H1 (cell line): ENCODE data around the gene OPCML. TPM values are rescaled to one million over a fixed set of nuclear protein-coding genes. Genes with fewer than 3 reads are reported as not detected.

Experiments
- CTCF ChIA-PET: fragments of 300-600 bp; sonication (Branson Sonifier 250); formaldehyde crosslinking; loops from one replicate; lab custom pipeline; 2021; ENCODE audit not compliant: partially characterized antibody; lab: Charles Lee
- POLR2A ChIA-PET: fragments of 300-600 bp; sonication (Branson Sonifier 250); formaldehyde crosslinking; loops from one replicate; lab custom pipeline; 2021; ENCODE audit warnings: inconsistent platforms; ENCODE audit not compliant: partially characterized antibody; lab: Charles Lee
- DNase-seq, 2 experiments: peaks; one replicate each; pipeline versions ENCODE4 v3.0.0 to v3.0.0-alpha.2; 2010 to 2022; ENCODE audit warnings: low spot score in 2 of 2, low read depth in 1 of 2, mixed read lengths in 1 of 2
- FAIRE-seq: peaks from 2 replicates; lab custom pipeline; 2011; peaks lifted over from hg19 to GRCh38; lab: Jason Lieb, UNC
- H2AFZ ChIP-seq: 2 replicates; pipeline ENCODE4 v1.8.1; 2012; ENCODE audit warnings: low read length, inconsistent platforms
- H2AK5ac ChIP-seq: 2 replicates; pipeline ENCODE4 v1.6.1; 2013; ENCODE audit warnings: low read depth, low read length
- H2BK120ac ChIP-seq: replicated peaks from 2 replicates; pipeline ENCODE3; 2013; ENCODE audit warnings: low read depth, low read length, inconsistent platforms
- H2BK12ac ChIP-seq: 2 replicates; pipeline ENCODE4 v1.6.1; 2013; ENCODE audit warnings: low read depth, low read length
- H2BK15ac ChIP-seq: 2 replicates; pipeline ENCODE4 v1.6.1; 2013; ENCODE audit warnings: low read length
- H2BK20ac ChIP-seq: 2 replicates; pipeline ENCODE4 v1.6.1; 2013; ENCODE audit warnings: low read length
- H2BK5ac ChIP-seq: 2 replicates; pipeline ENCODE4 v1.6.1; 2013; ENCODE audit warnings: low read depth, low read length
- H3K14ac ChIP-seq: 2 replicates; pipeline ENCODE4 v1.6.1; 2013; ENCODE audit warnings: inconsistent platforms; ENCODE audit not compliant: insufficient read length
- H3K18ac ChIP-seq: 2 replicates; pipeline ENCODE4 v1.6.1; 2013; ENCODE audit warnings: low read length; ENCODE audit errors: extremely low read depth
- H3K23ac ChIP-seq: 2 replicates; pipeline ENCODE4 v1.6.1; 2013; ENCODE audit warnings: inconsistent platforms; ENCODE audit not compliant: insufficient read length
- H3K23me2 ChIP-seq: 2 replicates; pipeline ENCODE4 v1.6.1; 2013; ENCODE audit warnings: low read depth, low read length
- H3K27ac ChIP-seq: 2 replicates; pipeline ENCODE4 v1.6.1; 2011; ENCODE audit warnings: low read depth, low read length, inconsistent platforms
- H3K27me3 ChIP-seq, 4 experiments: replicated peaks in 1 of 4; 1 replicate in 1 of 4; 2 replicates in 3 of 4; pipeline versions ENCODE4 v1.6.1 to v1.8.1; 2011 to 2013; ENCODE audit warnings: low read length in 3 of 4, mild to moderate bottlenecking in 3 of 4, inconsistent platforms in 2 of 4, mixed read lengths in 2 of 4, moderate library complexity in 1 of 4; ENCODE audit not compliant: control insufficient read depth in 3 of 4, insufficient read depth in 3 of 4; ENCODE audit errors: extremely low read depth in 1 of 4
- H3K36me3 ChIP-seq, 4 experiments: 2 replicates each; pipeline versions ENCODE4 v1.6.1 to v1.8.1; 2011 to 2013; ENCODE audit warnings: mild to moderate bottlenecking in 4 of 4, low read length in 3 of 4, moderate library complexity in 2 of 4, control low read depth in 1 of 4, inconsistent platforms in 1 of 4; ENCODE audit not compliant: insufficient read depth in 4 of 4, control insufficient read depth in 2 of 4
- H3K4ac ChIP-seq: replicated peaks from 2 replicates; pipeline ENCODE3; 2013; ENCODE audit warnings: low read length, low read depth, mixed read lengths, inconsistent platforms; ENCODE audit not compliant: insufficient read length
- H3K4me1 ChIP-seq, 4 experiments: replicated peaks in 1 of 4; 1 replicate in 1 of 4; 2 replicates in 3 of 4; pipeline versions ENCODE4 v1.6.1 to v1.8.1; 2011 to 2013; ENCODE audit warnings: low read length in 3 of 4, inconsistent platforms in 2 of 4, mixed read lengths in 1 of 4; ENCODE audit not compliant: insufficient read depth in 4 of 4, control insufficient read depth in 3 of 4
- H3K4me2 ChIP-seq, 2 experiments: 2 replicates each; pipeline versions ENCODE4 v1.6.1 to v1.8.1; 2011 to 2013; ENCODE audit warnings: low read depth in 2 of 2, low read length in 2 of 2, control low read depth in 1 of 2, inconsistent platforms in 1 of 2, mild to moderate bottlenecking in 1 of 2; ENCODE audit not compliant: insufficient read depth in 1 of 2
- H3K4me3 ChIP-seq, 4 experiments: fragments of 200-600, 300-600 bp in 1 of 4; sonication (generic), shearing (Covaris generic), sonication (Bioruptor Twin) in 1 of 4; 2 replicates each; pipeline versions ENCODE4 v1.5.1 to v1.8.1; 2011 to 2016; ENCODE audit warnings: low read length in 4 of 4, low read depth in 3 of 4, control low read depth in 2 of 4, inconsistent platforms in 2 of 4, mild to moderate bottlenecking in 2 of 4, mixed read lengths in 1 of 4, moderate library complexity in 1 of 4; ENCODE audit not compliant: insufficient read depth in 2 of 4; ENCODE audit errors: extremely low read depth in 1 of 4
- H3K56ac ChIP-seq: replicated peaks from 2 replicates; pipeline ENCODE3; 2013; ENCODE audit warnings: low read depth, mild to moderate bottlenecking, mixed read lengths, low read length, inconsistent platforms; ENCODE audit not compliant: insufficient read length
- H3K79me1 ChIP-seq: 2 replicates; pipeline ENCODE4 v1.6.1; 2013; ENCODE audit warnings: low read depth, low read length, control low read depth
- H3K79me2 ChIP-seq, 2 experiments: 2 replicates each; pipeline versions ENCODE4 v1.6.1 to v1.8.1; 2012 to 2013; ENCODE audit warnings: low read length in 2 of 2, mild to moderate bottlenecking in 2 of 2, inconsistent platforms in 1 of 2; ENCODE audit not compliant: insufficient read depth in 2 of 2, control insufficient read depth in 1 of 2
- H3K9ac ChIP-seq, 4 experiments: replicated peaks in 1 of 4; 1 replicate in 1 of 4; 2 replicates in 3 of 4; pipeline versions ENCODE4 v1.6.1 to v1.8.1; 2011 to 2013; ENCODE audit warnings: low read depth in 3 of 4, low read length in 3 of 4, control low read depth in 2 of 4, mild to moderate bottlenecking in 2 of 4, moderate library complexity in 2 of 4, inconsistent platforms in 1 of 4; ENCODE audit errors: extremely low read depth in 1 of 4
- H3K9me3 ChIP-seq, 2 experiments: 2 replicates each; pipeline versions ENCODE4 v1.6.1 to v1.8.1; 2012 to 2013; ENCODE audit warnings: mild to moderate bottlenecking in 2 of 2, moderate library complexity in 2 of 2, control low read depth in 1 of 2, inconsistent platforms in 1 of 2, low read depth in 1 of 2, low read length in 1 of 2, mixed read lengths in 1 of 2; ENCODE audit not compliant: insufficient read depth in 2 of 2
- H4K20me1 ChIP-seq, 2 experiments: replicated peaks in 1 of 2; 2 replicates each; pipeline versions ENCODE3 to v1.8.1; 2011 to 2013; ENCODE audit warnings: inconsistent platforms in 2 of 2, low read length in 2 of 2, mild to moderate bottlenecking in 1 of 2; ENCODE audit not compliant: insufficient read depth in 2 of 2, control insufficient read depth in 1 of 2
- H4K5ac ChIP-seq: 2 replicates; pipeline ENCODE4 v1.6.1; 2013; ENCODE audit warnings: low read length, low read depth, mixed read lengths, inconsistent platforms; ENCODE audit not compliant: insufficient read length
- H4K8ac ChIP-seq: 2 replicates; pipeline ENCODE4 v1.8.0; 2013; ENCODE audit warnings: mild to moderate bottlenecking, moderate library complexity, low read length, inconsistent platforms; ENCODE audit not compliant: insufficient read depth; ENCODE audit errors: extremely low read depth
- H4K91ac ChIP-seq: replicated peaks from 2 replicates; pipeline ENCODE3; 2013; ENCODE audit warnings: low read length, mixed read lengths, inconsistent platforms; ENCODE audit not compliant: insufficient read length
- CBX5 ChIP-seq: fragments of 300-800, 300-1000 bp; sonication (generic); IDR thresholded peaks from 2 replicates; pipeline ENCODE4 v1.7.1; 2016; ENCODE audit warnings: antibody characterized with exemption, low read length, low read depth
- EP300 ChIP-seq, 2 experiments: IDR thresholded peaks; 1 replicate in 1 of 2; 2 replicates in 1 of 2; pipeline ENCODE4 v1.6.1; 2011 to 2012; ENCODE audit warnings: low read depth in 2 of 2, low read length in 2 of 2, mild to moderate bottlenecking in 2 of 2, borderline replicate concordance in 1 of 2, inconsistent platforms in 1 of 2, moderate library complexity in 1 of 2
- EZH2 ChIP-seq: fragments of 200-600 bp; sonication (generic); IDR thresholded peaks from 2 replicates; pipeline ENCODE4 v1.7.1; 2012; ENCODE audit warnings: low read depth, mild to moderate bottlenecking, moderate library complexity, low read length, inconsistent platforms; ENCODE audit not compliant: severe bottlenecking
- GTF2F1 ChIP-seq: IDR thresholded peaks from 2 replicates; pipeline ENCODE4 v1.6.1; 2012; ENCODE audit warnings: low read depth, low read length, improper control_type of control experiment, borderline replicate concordance
- HDAC6 ChIP-seq: IDR thresholded peaks from one replicate; pipeline ENCODE4 v1.7.1; 2012; ENCODE audit warnings: low read depth, mild to moderate bottlenecking, inconsistent platforms, low read length, moderate library complexity
- JUND ChIP-seq: IDR thresholded peaks from 2 replicates; pipeline ENCODE4 v1.6.1; 2011; ENCODE audit warnings: mild to moderate bottlenecking, improper control_type of control experiment, low read length
- KDM1A ChIP-seq: fragments of 200-600, 300-600 bp; sonication (generic); IDR thresholded peaks from 2 replicates; pipeline ENCODE4 v1.7.1; 2016; ENCODE audit warnings: mild to moderate bottlenecking, low read length, borderline replicate concordance
- KDM4A ChIP-seq: IDR thresholded peaks from one replicate; pipeline ENCODE4 v1.7.1; 2012; ENCODE audit warnings: low read depth, mild to moderate bottlenecking, moderate library complexity, low read length, inconsistent platforms; ENCODE audit not compliant: severe bottlenecking
- POLR2A ChIP-seq, 2 experiments: IDR thresholded peaks; 1 replicate in 1 of 2; 2 replicates in 1 of 2; pipeline ENCODE4 v1.6.1; 2011; ENCODE audit warnings: low read depth in 2 of 2, low read length in 2 of 2, mild to moderate bottlenecking in 2 of 2; ENCODE audit errors: control extremely low read depth in 1 of 2
- POLR2AphosphoS5 ChIP-seq: IDR thresholded peaks from 2 replicates; pipeline ENCODE4 v1.6.1; 2011; ENCODE audit warnings: low read depth, low read length
- RXRA ChIP-seq: IDR thresholded peaks from 2 replicates; pipeline ENCODE4 v1.6.1; 2011; ENCODE audit warnings: low read depth, mild to moderate bottlenecking, low read length, moderate library complexity; ENCODE audit not compliant: insufficient read depth
- SIN3A ChIP-seq, 2 experiments: IDR thresholded peaks in 1 of 2; conservative IDR thresholded peaks in 1 of 2; 2 replicates each; pipeline ENCODE4 v1.6.1; 2011 to 2012; ENCODE audit warnings: low read length in 2 of 2, improper control_type of control experiment in 1 of 2, low read depth in 1 of 2, mild to moderate bottlenecking in 1 of 2
- SP4 ChIP-seq: IDR thresholded peaks from 2 replicates; pipeline ENCODE4 v1.6.1; 2012; ENCODE audit warnings: low read length, inconsistent platforms
- WGBS, 2 experiments: shearing (Covaris generic) in 1 of 2; methylation state at CpG; one replicate each; pipeline versions ENCODE4 v1.1.6 to v1.1.7; 2013 to 2015; ENCODE audit warnings: low lambda C conversion rate in 2 of 2, mixed read lengths in 2 of 2, inconsistent platforms in 1 of 2, low coverage in 1 of 2, missing lambda C conversion rate in 1 of 2; ENCODE audit not compliant: insufficient replicate concordance in 2 of 2, insufficient coverage in 1 of 2, insufficient read length in 1 of 2; ENCODE audit errors: extremely low coverage in 1 of 2, missing lambda C conversion rate in 1 of 2; 5-methylcytosine and 5-hydroxymethylcytosine counted together
- polyA plus RNA-seq, 7 experiments: library from polyadenylated mRNA; depleted of rRNA in 3 of 7; stranded (reverse) in 5 of 7; unstranded in 2 of 7; fragments of >200 nt in 5 of 7; fragments of 200-250 nt in 2 of 7; gene quantifications; 1 replicate in 5 of 7; 2 replicates in 1 of 7; 4 replicates in 1 of 7; pipeline versions ENCODE4 v1.2.1 to v1.2.3, GENCODE V29; 2011 to 2013; ENCODE audit warnings: missing spikeins in 2 of 7, mixed read lengths in 2 of 7
- total RNA-seq: library from RNA; stranded (reverse); fragmentation: NEBNext Ultra II Directional; extraction: Animal tissue kit (Norgen Biotek cat#: 25700); gene quantifications from 2 replicates; pipeline ENCODE4 v1.2.1, GENCODE V29; 2021

OPCML gene
- total and polyA plus RNA-seq, 2 of the 8 experiments (the other 6 are each of a cell fraction or from before 2014, with no cell fraction given): 2.3 to 3.1 TPM

- Histone ChIP-seq H3K36me3 (no peaks in the 10 kb centered on the region), H3K4me3 (no peak overlapping the region), H3K79me1 (no peaks in the 10 kb centered on the region), H3K4me1 (peaks cover 0 to 5% (median 1%) of the 10 kb centered on the region in 4 experiments; a peak in 1 of 7 replicates), H2BK120ac (no peak overlapping the region), H2BK12ac (no peak overlapping the region), H3K18ac (no peak overlapping the region), H3K79me2 (no peaks in the 10 kb centered on the region), H4K5ac (no peak overlapping the region), H2AK5ac (no peak overlapping the region), H3K23ac (no peak overlapping the region), H3K9ac (no peak overlapping the region), H2BK20ac (no peak overlapping the region), H4K8ac (no peak overlapping the region), H3K9me3 (no peaks in the 10 kb centered on the region), H3K4me2 (no peak overlapping the region), H4K20me1 (no peaks in the 10 kb centered on the region), H3K23me2 (no peaks in the 10 kb centered on the region), H2BK15ac (no peak overlapping the region), H3K4ac (no peak overlapping the region), H3K56ac (no peak overlapping the region), H3K14ac (no peak overlapping the region), H2AFZ (no peak overlapping the region), H4K91ac (no peak overlapping the region), H2BK5ac (no peak overlapping the region), H3K27me3 (no peaks in the 10 kb centered on the region), H3K27ac (no peak overlapping the region)
- ChIA-PET POLR2A (no interaction called here), CTCF (interaction anchor here (0.7 to 1.5 kb wide), 4 partner anchors 301 to 394 kb away, joined by 3 read pairs; no protein-coding TSS in a partner anchor)
- DNase-seq (no peak), FAIRE-seq (no peak)
- 90% methylated on average over 4 of the region's 4 CpGs; no CpG with 5 or more reads in 1 of the 2 experiments for WGBS, 2 experiments
- no peak for TF ChIP-seq EZH2
- no peak for TF ChIP-seq HDAC6
- no peak for TF ChIP-seq KDM1A
- TF ChIP-seq POLR2AphosphoS5: no peak
- TF ChIP-seq KDM4A: no peak
- no peak for TF ChIP-seq POLR2A (IDR thresholded peaks at IDR 0.05; ENCODE audit: control extremely low read depth in 1 of 2, low read depth in 2 of 2, low read length in 2 of 2)
- no peak for TF ChIP-seq GTF2F1
- no peak for TF ChIP-seq SP4
- no peak for TF ChIP-seq CBX5
- TF ChIP-seq SIN3A (conservative IDR thresholded peaks at IDR 0.05 in 1 of 2, IDR thresholded peaks at IDR 0.05 in 1 of 2; ENCODE audit: low read depth in 1 of 2, low read length in 2 of 2): no peak
- no peak for TF ChIP-seq RXRA
- no peak for TF ChIP-seq JUND
- TF ChIP-seq EP300 (IDR thresholded peaks at IDR 0.05; ENCODE audit: borderline replicate concordance in 1 of 2, low read depth in 2 of 2, low read length in 2 of 2): no peak
These were observed 55.1 kb downstream of the OPCML start for GRCh38 chr11:133477251-133477625.
